ENCODE data around the gene PCSK4.
"Not testable (repeated sequence)": the region's sequence is repeated elsewhere in the genome, so short reads cannot be mapped to it uniquely, and the experiment has no call there.

Gene PCSK4

GRCh38 chr19:1490311-1491113, at the start of gene PCSK4:
TSS of gene PCSK4 (minus strand) at chr19:1490350. CDS start at chr19:1490346, 4 bp downstream.
- peak; percentile 99 for DNase-seq

DNA sequence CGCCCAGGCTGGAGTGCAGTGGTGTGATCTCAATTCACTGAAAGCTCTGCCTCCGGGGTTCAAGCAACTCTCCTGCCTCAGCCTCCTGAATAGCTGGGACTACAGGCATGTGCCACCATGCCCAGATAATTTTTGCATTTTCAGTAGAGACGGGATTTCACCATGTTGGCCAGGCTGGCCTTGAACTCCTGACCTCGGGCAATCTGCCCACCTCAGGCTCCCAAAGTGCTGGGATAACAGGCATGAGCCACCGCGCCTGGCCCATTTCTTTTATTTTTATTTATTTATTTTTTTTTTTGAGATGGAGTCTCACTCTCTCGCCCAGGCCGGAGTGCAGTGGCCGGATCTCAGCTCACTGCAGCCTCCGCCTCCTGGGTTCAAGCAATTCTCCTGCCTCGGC, 49.6 kb upstream of the PCSK4 start:
- DNase-seq, result not testable (repeated sequence)

DNA sequence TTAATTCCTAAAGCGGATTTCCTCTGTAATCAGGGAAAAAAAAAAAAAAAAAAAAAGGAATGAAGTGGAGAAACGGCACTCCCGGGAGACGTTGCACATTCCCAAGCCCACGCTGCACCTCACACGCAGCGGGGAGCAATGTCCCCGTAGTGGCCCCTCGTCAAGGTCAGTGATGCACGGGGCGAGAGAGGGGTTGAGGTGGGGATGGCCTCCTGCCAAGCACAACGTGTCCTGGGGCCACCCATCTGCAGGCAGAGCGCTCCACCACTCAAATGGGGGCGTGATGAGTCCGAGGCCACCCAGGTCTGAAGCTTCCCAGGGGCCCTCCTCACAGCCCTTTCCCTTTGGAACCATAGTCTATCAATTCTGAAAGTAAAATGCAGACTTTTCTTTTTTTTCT, 48.8 kb upstream of the PCSK4 start:
- DNase-seq, result no peak

DNA sequence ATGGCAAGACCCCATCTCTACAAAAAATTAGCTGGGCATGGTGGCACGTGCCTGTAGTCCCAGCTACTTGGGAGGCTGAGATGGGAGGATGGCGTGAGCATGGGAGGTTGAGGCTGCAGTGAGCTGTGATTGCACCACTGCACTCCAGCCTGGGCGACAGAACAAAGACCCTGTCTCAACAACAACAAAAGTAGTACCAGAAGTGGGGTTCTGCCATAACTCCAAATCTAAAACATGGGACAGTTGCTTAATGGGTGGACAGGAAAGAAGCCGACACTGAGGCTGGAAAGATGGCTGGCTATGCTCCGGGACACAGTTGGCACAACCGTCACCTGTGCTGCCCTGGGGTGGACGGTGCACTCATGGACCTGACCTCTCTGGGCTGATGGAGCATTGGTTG, 45.5 kb upstream of the PCSK4 start:
- DNase-seq, result not testable (repeated sequence)

DNA sequence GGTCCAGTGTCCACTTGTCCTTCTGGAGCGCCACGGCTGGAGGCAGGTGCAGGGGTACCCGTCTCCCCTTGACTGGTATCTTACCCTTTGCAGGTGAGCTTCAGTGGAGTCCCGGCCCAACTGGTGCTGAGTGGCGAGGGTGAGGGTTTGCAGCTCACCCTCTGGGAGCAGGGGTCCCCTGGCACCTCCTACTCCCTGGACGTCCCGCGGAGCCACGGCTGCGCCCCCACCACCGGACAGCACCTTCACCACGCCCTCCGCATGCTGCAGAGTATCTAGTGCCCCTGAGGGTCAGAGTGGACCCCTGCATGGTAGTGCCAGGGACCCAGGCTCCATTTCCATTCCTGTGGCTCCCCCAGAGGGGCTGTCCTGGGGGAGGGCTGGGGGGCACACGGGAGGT, 44.8 kb upstream of the PCSK4 start:
- no peak for DNase-seq

DNA sequence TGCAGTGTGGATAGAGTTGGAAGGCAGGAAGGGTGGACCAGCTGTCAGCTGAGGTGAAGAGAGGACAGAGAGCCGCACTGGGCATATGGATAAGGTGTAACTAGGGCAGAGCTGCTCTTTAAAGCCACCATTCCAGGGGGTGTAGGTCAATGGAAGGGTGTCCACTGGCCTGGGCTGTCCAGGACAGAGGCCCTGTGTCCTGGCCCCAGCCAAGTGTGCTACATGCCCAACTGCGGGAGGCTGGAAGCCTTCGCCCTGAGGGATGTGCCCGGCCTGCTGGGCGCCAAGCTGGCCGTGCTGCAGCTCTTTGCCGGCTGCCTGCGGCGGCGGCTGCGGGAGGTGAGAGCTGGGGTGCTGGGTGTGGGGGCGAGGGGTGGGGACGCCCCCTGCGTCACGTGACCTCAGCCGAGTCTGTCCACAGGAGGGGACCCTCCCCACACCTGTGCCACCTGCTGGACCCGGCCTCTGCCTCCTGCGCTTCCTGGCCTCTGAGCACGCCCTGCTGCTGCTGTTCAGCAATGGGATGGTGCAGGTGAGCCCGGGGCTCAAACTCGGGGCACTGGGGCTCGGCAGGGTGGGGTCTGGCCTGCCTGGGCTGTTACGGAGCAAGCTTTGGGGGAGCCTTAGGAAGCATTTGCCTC, 43.5 kb upstream of the PCSK4 start:
- DNase-seq, result no peak

GRCh38 chr19:1532003-1532402, 41.9 kb upstream of the PCSK4 start:
- no peak for DNase-seq

- DNase-seq, result no peak
These were observed 41.4 kb upstream of the PCSK4 start for GRCh38 chr19:1531587-1531986.

DNA sequence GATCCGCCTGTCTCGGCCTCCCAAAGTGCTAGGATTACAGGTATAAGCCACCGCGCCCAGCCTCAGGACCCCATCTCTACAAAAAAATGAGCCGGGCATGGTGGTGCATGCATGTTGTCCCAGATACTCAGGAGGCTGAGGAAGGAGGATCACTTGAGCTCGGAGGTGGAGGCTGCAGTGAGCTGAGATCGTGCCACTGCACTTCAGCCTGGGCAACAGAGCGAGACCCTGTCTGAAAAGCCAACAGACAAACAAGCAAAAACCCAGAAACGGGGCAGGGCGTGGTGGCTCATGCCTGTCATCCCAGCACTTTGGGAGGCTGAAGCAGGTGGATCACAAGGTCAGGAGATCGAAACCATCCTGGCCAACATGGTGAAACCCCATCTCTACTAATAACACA, 40.7 kb upstream of the PCSK4 start:
- DNase-seq, result not testable (repeated sequence)

DNA sequence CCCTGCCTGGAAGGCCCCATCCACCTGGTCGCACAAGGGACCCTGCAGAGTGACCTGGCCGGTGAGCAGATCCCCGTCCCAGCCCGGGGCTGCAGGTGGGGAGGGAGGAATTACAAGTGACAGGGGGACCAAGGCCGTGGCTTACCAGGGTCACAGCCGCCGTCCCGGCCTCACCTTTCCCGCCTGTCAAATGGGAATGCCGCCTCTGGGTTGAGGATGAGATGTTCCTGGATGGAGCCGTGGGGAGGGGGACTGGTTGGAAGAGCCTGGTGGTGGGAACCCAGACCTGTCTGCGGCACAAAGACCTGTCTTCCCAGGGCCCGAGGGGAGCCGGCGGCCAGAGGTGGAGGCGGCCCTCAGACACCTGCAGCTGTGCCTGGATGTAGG, 39.3 kb upstream of the PCSK4 start:
- DNase-seq, result no peak

DNA sequence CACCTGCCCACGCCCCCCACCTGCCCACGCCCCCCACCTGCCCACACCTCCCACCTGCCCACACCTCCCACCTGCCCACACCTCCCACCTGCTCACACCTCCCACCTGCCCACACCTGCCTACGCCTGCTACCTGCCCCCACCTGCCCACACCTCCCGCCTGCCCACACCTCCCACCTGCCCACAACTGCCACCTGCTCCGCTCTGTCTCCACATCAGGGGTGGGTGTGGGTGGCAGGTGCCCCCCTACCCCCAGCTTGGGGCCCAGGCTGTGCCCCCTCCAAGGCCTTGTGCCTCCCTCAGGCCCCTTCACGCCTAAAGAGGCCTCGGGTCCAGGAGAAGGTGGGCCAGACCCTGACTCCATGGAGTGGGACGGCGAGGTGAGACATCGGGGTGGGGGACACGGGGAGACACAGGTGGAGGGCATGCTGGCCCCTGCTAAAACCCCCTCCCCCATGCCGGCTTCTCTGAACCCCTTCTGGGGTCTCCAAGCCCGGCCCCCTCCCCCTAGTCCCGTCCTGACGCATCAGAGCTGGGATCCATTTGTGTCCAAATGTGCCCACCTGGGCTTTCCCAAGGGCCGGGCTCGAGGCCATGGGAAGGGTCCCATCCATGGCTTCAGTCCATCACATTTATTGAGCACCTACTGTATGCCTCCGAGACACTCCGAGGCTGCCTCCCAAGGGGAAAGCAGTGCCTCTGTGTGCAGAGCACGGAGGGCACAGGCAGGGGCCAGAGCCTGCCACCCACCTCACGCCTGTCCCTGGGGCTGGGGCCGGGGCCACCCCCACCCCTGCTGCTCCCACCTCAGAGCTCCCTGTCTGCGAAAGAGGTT, 38.7 kb upstream of the PCSK4 start:
- no peak for DNase-seq

DNA sequence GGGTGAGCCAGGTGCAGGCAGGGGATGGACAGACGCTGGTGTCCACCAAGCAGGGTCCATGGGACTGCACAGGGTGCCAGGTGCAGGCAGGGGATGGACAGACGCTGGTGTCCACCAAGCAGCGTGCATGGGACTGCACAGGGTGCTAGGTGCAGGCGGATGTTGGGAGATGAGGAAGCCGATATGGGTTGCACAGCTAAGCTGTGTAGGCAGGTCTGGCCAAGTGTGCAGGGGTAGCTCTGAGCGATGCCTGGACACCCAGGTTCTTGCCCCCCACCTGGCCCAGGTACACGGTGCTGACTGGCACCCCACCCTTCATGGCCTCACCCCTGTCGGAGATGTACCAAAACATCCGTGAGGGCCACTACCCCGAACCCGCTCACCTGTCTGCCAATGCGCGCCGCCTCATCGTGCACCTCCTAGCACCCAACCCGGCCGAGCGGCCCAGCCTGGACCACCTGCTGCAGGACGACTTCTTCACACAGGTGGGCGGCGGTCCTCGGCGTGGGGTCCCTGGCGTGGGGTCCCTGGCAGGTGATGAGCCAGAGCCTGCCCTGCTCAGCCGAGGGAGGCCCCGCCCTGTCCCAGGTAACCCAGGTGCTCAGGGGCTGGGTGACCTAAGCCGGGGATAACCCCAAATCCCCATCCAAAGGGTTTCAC, 37.6 kb upstream of the PCSK4 start:
- no peak for DNase-seq

GRCh38 chr19:1526979-1527649, 37.0 kb upstream of the PCSK4 start:
- DNase-seq, result no peak

GRCh38 chr19:1526066-1526778, 36.1 kb upstream of the PCSK4 start:
- DNase-seq, result no peak

DNA sequence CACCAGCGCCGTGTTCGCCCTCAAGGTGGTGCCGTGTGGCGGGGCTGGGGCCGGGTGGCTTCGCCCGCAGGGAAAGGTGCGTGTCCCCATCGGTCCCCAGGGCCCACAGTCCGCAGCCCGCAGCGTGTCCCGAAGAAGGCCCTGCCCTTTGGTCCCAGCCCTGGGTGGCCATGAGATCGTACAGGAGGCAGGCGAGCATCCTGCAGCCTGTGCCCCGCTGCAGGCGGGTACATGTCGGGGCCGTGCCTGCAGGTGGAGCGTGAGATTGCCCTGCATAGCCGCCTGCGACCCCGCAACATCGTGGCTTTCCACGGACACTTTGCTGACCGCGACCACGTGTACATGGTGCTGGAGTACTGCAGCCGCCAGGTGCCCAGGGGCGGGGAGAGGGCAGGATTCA, 35.2 kb upstream of the PCSK4 start:
- DNase-seq, result no peak

- DNase-seq, result no peak
These were observed 34.8 kb upstream of the PCSK4 start for GRCh38 chr19:1524972-1525325.

DNA sequence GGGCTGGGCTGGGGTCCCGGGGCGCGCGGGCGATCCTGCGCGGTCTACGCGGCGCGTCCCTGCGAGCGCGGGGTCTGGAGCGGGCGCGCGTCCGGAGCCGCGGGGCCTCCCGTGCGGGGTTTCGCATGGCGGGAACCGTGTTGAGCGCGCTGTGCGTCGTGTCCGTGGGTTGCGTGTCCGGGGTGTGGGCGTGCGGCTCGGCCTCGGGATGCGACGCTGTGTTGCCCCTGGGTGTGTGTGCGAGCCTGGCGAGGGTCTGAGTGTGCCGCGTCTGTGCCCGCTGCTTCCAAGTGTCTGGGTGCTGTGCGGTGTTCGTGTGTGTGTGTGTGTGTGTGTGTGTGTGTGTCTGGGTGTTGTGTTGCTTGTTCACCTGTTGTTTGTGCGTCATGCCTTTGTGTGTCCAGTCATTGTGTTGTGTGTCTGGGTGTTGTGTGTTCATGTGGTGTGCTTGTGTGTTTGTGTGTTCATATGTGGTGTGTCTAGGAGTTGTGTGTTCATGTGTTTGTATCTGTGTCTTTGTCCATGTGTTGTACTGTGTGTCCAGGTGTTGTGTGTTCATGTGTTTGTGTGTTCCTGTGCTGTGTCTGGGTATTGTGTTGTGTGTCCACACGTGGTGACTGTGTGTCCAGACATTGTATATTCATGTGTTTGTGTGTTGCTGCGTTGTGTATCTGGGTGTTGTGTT, 34.3 kb upstream of the PCSK4 start:
- no peak for DNase-seq

DNA sequence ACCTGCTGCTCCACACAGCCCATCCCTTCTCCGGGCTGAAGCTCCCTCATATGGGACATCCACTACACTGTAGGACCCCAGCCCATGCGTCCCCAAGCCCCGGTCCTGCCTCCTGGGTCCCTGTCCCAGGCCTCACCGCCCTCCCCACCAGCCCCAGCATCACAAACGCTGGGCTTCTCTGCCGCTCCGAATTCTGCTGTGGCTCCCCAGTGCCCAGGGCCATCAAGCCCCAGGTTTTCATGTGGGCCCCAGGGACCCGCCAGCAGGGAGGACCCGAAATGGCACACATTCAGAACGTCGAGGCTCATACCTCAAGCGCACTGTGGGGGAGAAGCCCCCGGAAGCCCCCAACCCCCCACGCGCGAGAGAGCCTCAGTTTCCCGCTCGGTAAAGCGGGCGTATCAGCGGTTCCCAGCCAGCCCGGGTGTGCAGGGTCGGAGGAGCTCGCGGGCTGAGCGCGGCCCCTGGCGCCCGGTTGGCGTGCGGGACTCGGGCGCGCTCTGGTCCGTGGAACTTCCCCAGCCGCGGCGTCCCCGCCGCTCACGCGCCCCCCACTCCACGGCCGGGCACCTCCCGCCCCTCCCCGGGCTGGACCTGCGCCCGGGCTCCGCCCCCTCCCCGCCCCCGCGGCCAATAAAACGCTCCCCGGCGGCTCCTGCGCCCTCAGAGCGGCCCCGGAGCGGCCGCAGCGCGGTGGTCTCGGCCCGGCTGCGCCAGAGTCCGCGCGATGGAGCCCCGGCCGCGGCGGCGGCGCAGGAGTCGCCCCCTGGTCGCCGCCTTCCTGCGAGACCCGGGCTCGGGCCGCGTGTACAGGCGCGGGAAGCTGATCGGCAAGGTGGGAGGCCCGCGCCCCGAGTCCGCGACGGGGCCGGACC, 33.5 kb upstream of the PCSK4 start, which contains the start of gene PLK5:
TSS of gene PLK5 (plus strand) at position 666 of the 875 bp plus-strand sequence. CDS start 2,920 bp downstream, outside the sequence.
- DNase-seq, result no peak

DNA sequence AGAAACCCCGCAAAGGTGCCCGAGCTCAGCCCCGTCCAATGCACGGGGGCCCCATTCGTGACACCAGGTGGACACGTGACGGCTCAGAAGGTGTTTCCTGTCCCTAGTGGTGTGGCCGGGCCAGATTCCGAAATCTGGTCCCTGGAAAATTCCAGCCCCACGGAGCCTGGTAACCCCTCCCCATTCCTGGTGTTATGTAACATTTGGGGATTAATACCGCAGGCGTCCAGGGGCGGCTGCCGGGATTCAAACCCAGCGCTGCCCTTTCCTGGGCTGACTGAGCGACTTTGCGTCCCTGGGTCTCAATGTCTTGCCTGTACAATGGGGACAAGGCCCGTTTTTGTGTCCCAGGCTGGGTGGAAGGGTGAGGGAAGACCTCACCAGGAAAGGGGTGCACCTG, 32.7 kb upstream of the PCSK4 start:
- DNase-seq, result no peak

DNA sequence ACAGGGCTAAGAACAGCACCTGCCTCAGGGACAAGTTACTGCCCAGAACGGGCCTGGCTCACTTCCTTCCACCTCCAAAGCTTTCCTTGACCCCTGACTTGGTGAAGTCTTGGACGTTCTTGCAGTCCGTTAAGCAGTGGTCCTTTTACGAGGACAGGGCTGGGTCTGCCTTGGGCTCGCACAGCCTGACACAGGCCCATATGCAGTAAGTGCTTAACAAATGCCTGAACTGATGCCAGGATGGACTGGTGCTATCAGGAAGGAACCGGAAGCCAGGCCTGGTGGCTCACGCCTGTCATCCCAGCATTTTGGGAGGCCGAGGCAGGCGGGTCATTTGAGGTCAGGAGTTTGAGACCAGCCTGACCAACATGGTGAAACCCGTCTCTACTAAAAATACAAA, 31.9 kb upstream of the PCSK4 start:
- DNase-seq, result no peak

All from fibroblast of skin of right quadriceps (primary cell).